ENCODE data around the gene THOC1.

The THOC1 gene

DNA sequence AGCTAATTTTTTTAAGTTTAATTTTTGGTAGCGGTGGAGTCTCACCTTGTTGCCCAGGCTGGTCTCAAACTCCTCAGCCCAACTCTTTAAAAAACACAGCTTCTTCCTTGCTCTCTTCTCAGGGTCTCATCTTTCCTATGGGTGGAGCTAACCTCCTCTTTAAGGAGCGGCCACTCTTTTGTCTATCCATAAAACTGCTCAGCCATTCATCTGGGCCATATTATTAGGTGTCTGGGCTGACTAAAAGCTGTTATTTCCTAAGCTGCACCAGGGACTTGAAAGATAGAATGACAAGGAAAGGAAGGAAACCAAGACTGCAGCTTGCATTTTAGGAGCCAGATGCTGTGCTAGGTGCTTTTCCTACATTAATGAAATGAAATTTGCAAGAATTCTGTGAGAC is 35.8 kb upstream of the THOC1 start:
- TF ChIP-seq RAD21 (IDR thresholded peaks at IDR 0.05; ENCODE audit: low read depth) (no peak), EGR1 (IDR thresholded peaks at IDR 0.05) (no peak), CREB1 (IDR thresholded peaks at IDR 0.05; ENCODE audit: low read depth) (no peak), ZBTB7A (IDR thresholded peaks at IDR 0.05; ENCODE audit: low read depth) (no peak), YY1 (IDR thresholded peaks at IDR 0.05; ENCODE audit: low read depth) (no peak), TAF1 (IDR thresholded peaks at IDR 0.05; ENCODE audit: low read depth) (no peak), NFIC (IDR thresholded peaks at IDR 0.05) (no peak)
- TF ChIP-seq, protein P1, sequence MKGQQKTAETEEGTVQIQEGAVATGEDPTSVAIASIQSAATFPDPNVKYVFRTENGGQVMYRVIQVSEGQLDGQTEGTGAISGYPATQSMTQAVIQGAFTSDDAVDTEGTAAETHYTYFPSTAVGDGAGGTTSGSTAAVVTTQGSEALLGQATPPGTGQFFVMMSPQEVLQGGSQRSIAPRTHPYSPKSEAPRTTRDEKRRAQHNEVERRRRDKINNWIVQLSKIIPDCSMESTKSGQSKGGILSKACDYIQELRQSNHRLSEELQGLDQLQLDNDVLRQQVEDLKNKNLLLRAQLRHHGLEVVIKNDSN (IDR thresholded peaks at IDR 0.05), result no peak

DNA sequence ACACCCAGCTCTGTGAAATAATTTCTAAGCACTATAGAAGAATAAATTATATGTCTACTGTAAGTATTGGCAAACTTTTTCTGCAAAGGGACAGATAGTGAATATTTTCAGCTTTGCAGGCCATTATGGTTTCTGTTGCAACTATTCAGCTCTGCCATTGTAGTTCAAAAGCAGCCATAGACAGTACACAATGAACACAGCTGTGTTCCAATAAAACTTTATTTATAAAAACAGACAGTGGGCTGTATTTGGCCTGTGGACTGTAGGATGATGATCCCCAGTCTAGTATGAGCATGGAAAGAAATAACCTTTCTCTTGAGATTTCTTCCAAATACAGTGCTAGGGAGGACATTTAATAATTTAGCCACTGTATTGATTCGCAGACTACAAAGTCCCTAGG is 35.2 kb upstream of the THOC1 start:
- TF ChIP-seq EGR1 (IDR thresholded peaks at IDR 0.05) (no peak), NFIC (IDR thresholded peaks at IDR 0.05) (no peak), FOXM1 (IDR thresholded peaks at IDR 0.05; ENCODE audit: borderline replicate concordance, low read depth) (no peak), EP300 (IDR thresholded peaks at IDR 0.05; ENCODE audit: borderline replicate concordance) (no peak), TEAD4 (IDR thresholded peaks at IDR 0.05) (no peak), CEBPB (IDR thresholded peaks at IDR 0.05) (no peak), ZBTB7A (IDR thresholded peaks at IDR 0.05; ENCODE audit: low read depth) (no peak)
- TF ChIP-seq, protein P2, sequence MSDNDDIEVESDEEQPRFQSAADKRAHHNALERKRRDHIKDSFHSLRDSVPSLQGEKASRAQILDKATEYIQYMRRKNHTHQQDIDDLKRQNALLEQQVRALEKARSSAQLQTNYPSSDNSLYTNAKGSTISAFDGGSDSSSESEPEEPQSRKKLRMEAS (IDR thresholded peaks at IDR 0.05), result no peak

DNA sequence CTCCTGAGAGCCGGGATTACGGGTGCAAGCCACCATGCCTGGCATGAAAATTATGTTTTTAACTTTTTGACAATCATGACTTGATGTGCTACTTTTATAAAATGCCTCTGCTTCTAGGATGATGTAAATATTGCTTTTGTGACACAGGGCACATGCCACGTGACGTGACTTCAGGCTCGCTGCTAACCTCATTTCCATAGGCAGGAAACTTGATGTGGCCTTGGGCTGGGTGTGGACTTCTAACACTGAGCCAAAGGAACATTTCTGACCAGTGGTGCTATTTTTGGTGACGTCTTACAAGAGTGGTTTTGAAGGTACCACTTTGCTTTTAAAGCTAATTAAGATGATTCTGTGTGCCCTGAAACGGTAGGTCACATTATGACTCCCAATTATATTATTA is 34.2 kb upstream of the THOC1 start:
- TF ChIP-seq TAF1 (IDR thresholded peaks at IDR 0.05; ENCODE audit: low read depth) (no peak), FOXM1 (IDR thresholded peaks at IDR 0.05; ENCODE audit: borderline replicate concordance, low read depth) (no peak), TCF12 (IDR thresholded peaks at IDR 0.05; ENCODE audit: low read depth) (no peak), EP300 (IDR thresholded peaks at IDR 0.05; ENCODE audit: borderline replicate concordance) (no peak), NFIC (IDR thresholded peaks at IDR 0.05) (no peak), TEAD4 (IDR thresholded peaks at IDR 0.05) (no peak), CEBPB (IDR thresholded peaks at IDR 0.05) (no peak), EGR1 (IDR thresholded peaks at IDR 0.05) (no peak), RAD21 (IDR thresholded peaks at IDR 0.05; ENCODE audit: low read depth) (no peak)

DNA sequence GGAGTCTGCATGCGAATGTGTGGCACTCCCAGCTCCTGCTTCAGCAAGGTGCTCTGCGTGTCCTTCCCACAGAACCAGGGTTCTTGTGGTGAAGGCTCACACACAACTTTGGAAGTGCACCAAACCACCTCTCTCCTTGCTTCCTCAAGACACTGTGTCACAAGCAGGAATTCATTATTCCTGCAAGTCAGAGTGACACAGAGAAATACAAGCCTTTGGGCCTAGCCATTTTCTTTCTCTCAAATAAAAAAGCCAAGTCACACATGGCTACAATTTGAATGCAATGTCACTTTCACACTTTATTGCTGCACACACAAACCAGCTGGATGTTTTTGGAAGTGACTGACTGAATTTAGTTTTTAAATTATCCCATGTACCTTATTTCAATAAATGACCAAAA is 30.1 kb upstream of the THOC1 start:
- TF ChIP-seq TAF1 (IDR thresholded peaks at IDR 0.05; ENCODE audit: low read depth) (no peak), ZBTB7A (IDR thresholded peaks at IDR 0.05; ENCODE audit: low read depth) (no peak), CREB1 (IDR thresholded peaks at IDR 0.05; ENCODE audit: low read depth) (no peak), FOXM1 (IDR thresholded peaks at IDR 0.05; ENCODE audit: borderline replicate concordance, low read depth) (no peak), NFIC (IDR thresholded peaks at IDR 0.05) (no peak), TEAD4 (IDR thresholded peaks at IDR 0.05) (no peak), CEBPB (IDR thresholded peaks at IDR 0.05) (no peak), RAD21 (IDR thresholded peaks at IDR 0.05; ENCODE audit: low read depth) (no peak), EGR1 (IDR thresholded peaks at IDR 0.05) (no peak), TCF12 (IDR thresholded peaks at IDR 0.05; ENCODE audit: low read depth) (no peak), EP300 (IDR thresholded peaks at IDR 0.05; ENCODE audit: borderline replicate concordance) (no peak), YY1 (IDR thresholded peaks at IDR 0.05; ENCODE audit: low read depth) (no peak)
- TF ChIP-seq, protein P2 (IDR thresholded peaks at IDR 0.05), result no peak
- TF ChIP-seq, protein P3, sequence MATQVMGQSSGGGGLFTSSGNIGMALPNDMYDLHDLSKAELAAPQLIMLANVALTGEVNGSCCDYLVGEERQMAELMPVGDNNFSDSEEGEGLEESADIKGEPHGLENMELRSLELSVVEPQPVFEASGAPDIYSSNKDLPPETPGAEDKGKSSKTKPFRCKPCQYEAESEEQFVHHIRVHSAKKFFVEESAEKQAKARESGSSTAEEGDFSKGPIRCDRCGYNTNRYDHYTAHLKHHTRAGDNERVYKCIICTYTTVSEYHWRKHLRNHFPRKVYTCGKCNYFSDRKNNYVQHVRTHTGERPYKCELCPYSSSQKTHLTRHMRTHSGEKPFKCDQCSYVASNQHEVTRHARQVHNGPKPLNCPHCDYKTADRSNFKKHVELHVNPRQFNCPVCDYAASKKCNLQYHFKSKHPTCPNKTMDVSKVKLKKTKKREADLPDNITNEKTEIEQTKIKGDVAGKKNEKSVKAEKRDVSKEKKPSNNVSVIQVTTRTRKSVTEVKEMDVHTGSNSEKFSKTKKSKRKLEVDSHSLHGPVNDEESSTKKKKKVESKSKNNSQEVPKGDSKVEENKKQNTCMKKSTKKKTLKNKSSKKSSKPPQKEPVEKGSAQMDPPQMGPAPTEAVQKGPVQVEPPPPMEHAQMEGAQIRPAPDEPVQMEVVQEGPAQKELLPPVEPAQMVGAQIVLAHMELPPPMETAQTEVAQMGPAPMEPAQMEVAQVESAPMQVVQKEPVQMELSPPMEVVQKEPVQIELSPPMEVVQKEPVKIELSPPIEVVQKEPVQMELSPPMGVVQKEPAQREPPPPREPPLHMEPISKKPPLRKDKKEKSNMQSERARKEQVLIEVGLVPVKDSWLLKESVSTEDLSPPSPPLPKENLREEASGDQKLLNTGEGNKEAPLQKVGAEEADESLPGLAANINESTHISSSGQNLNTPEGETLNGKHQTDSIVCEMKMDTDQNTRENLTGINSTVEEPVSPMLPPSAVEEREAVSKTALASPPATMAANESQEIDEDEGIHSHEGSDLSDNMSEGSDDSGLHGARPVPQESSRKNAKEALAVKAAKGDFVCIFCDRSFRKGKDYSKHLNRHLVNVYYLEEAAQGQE (IDR thresholded peaks at IDR 0.05; ENCODE audit: low read depth), result no peak
- TF ChIP-seq, protein P1 (IDR thresholded peaks at IDR 0.05), result no peak

DNA sequence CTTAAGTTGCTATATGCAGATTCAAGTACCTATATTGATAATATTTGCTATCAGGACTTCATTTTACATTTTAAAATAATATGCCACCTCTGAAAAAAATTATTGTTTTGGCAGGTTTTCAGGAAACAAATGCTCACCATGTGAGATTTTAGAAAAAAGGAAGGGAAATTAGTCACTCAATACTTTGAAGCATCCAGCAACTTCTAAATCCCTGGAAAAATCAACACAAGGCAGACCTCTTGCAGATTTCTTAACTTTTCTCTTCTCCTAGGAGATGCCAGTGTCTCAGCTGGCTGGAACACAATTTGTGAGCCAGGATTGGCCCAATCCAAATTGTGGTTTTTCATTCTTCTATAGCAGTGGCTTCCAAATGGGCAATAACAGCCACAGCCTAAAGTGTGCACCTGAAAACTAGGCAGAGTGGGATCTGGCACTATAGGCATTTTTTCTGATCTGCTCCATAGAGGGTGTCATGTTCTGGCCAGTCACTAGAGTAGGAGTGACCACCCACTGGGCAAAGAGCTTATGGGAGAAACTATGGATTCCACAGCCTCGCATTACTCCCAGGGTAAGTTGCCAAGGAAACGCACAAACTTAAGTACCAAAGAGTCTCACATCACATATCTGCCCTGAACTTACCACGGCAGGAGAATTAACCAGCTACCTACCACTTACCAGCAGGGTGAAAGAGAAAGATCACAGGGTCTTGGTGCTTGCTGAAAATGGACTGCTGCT is 28.1 kb upstream of the THOC1 start:
- TF ChIP-seq CEBPB (IDR thresholded peaks at IDR 0.05) (no peak), CREB1 (IDR thresholded peaks at IDR 0.05; ENCODE audit: low read depth) (no peak), TAF1 (IDR thresholded peaks at IDR 0.05; ENCODE audit: low read depth) (no peak), RAD21 (IDR thresholded peaks at IDR 0.05; ENCODE audit: low read depth) (no peak), YY1 (IDR thresholded peaks at IDR 0.05; ENCODE audit: low read depth) (no peak)
- TF ChIP-seq, protein P1 (IDR thresholded peaks at IDR 0.05), result no peak
- TF ChIP-seq, protein P2 (IDR thresholded peaks at IDR 0.05), result no peak
- TF ChIP-seq, protein P3 (IDR thresholded peaks at IDR 0.05; ENCODE audit: low read depth), result no peak
